Esophagus squamous epithelium (tissue), 4 donors: ENCODE results near the gene OTOP1.

Source experiments
- CTCF ChIP-seq, 6 experiments: fragments of 450-650 bp in 4 of 6; fragments of 200-600 bp in 2 of 6; sonication (generic) in 2 of 6; IDR thresholded peaks; one replicate each; pipeline ENCODE4 v1.5.1; 2016 to 2019; ENCODE audit warnings: antibody characterized with exemption in 6 of 6, mild to moderate bottlenecking in 4 of 6, moderate library complexity in 4 of 6
- POLR2A ChIP-seq, 4 donors: fragments of 450-650 bp; IDR thresholded peaks; one replicate each; pipeline ENCODE4 v1.6.1; 2017; ENCODE audit warnings: antibody characterized with exemption in 4 of 4, mild to moderate bottlenecking in 4 of 4, moderate library complexity in 3 of 4

GRCh38 chr4:4217113-4217512, 9.6 kb downstream of the OTOP1 start:
- TF ChIP-seq CTCF (IDR thresholded peaks at IDR 0.05), result no peak
- no peak for TF ChIP-seq POLR2A (IDR thresholded peaks at IDR 0.05)
